H1 (cell line): ENCODE measurements around the gene RFNG. TPM values are rescaled to one million over a fixed set of nuclear protein-coding genes. Genes with fewer than 3 reads are reported as not detected.

Experiments
- CBX8 ChIP-seq: fragments of 300-800, 300-1000 bp; sonication (generic); IDR thresholded peaks from 2 replicates; pipeline ENCODE4 v1.7.1; 2016; ENCODE audit warnings: low read depth, low read length, borderline replicate concordance
- CHD1 ChIP-seq: IDR thresholded peaks from 2 replicates; pipeline ENCODE4 v1.6.1; 2012; ENCODE audit warnings: low read depth, low read length, improper control_type of control experiment
- GABPA ChIP-seq: IDR thresholded peaks from 2 replicates; pipeline ENCODE4 v1.6.1; 2011; ENCODE audit warnings: mild to moderate bottlenecking, low read length, moderate library complexity, borderline replicate concordance; ENCODE audit not compliant: insufficient read depth
- SIRT6 ChIP-seq: IDR thresholded peaks from one replicate; pipeline ENCODE4 v1.7.1; 2012; ENCODE audit warnings: low read length, inconsistent platforms
- SP4 ChIP-seq: IDR thresholded peaks from 2 replicates; pipeline ENCODE4 v1.6.1; 2012; ENCODE audit warnings: low read length, inconsistent platforms
- polyA plus RNA-seq, 7 experiments: library from polyadenylated mRNA; depleted of rRNA in 3 of 7; stranded (reverse) in 5 of 7; unstranded in 2 of 7; fragments of >200 nt in 5 of 7; fragments of 200-250 nt in 2 of 7; gene quantifications; 1 replicate in 5 of 7; 2 replicates in 1 of 7; 4 replicates in 1 of 7; pipeline versions ENCODE4 v1.2.1 to v1.2.3, GENCODE V29; 2011 to 2013; ENCODE audit warnings: missing spikeins in 2 of 7, mixed read lengths in 2 of 7
- total RNA-seq: library from RNA; stranded (reverse); fragmentation: NEBNext Ultra II Directional; extraction: Animal tissue kit (Norgen Biotek cat#: 25700); gene quantifications from 2 replicates; pipeline ENCODE4 v1.2.1, GENCODE V29; 2021

Gene RFNG
- total and polyA plus RNA-seq, 2 of the 8 experiments (the other 6 are each of a cell fraction or from before 2014, with no cell fraction given): 26.7 to 28.4 TPM

GRCh38 chr17:82042649-82043048, 9.0 kb downstream of the RFNG start (continued):
- TF ChIP-seq CBX8: no peak
- TF ChIP-seq GABPA: no peak
- no peak for TF ChIP-seq CHD1
- no peak for TF ChIP-seq SIRT6
- no peak for TF ChIP-seq SP4
